HL-60 (cell line): ENCODE data around the gene TXNDC8.

Source experiments
- DNase-seq, 2 experiments: peaks; one replicate each; pipeline ENCODE4 v3.0.0-alpha.2; 2010 to 2020; ENCODE audit warnings: low read depth in 1 of 2, low spot score in 1 of 2
- H3K27ac ChIP-seq: fragments of 250-450 bp; sonication (Bioruptor Pico); replicated peaks from 2 replicates; pipeline ENCODE4 v1.5.1; 2020; ENCODE audit warnings: mild to moderate bottlenecking, moderate library complexity
- H3K27me3 ChIP-seq: fragments of 250-450 bp; sonication (Bioruptor Pico); 2 replicates; pipeline ENCODE4 v1.5.1; 2021; ENCODE audit warnings: mild to moderate bottlenecking, moderate library complexity; ENCODE audit not compliant: insufficient read depth, poor library complexity, severe bottlenecking
- H3K4me3 ChIP-seq: replicated peaks from 2 replicates; pipeline ENCODE4 v1.5.1; 2011; ENCODE audit warnings: mild to moderate bottlenecking, control low read depth, low read length; ENCODE audit not compliant: insufficient read depth
- CTCF ChIP-seq: IDR thresholded peaks from one replicate; pipeline ENCODE4 v1.5.1; 2011; ENCODE audit warnings: low read length, control low read depth, inconsistent platforms; ENCODE audit not compliant: insufficient read depth
- GABPA ChIP-seq: IDR thresholded peaks from 2 replicates; pipeline ENCODE4 v1.6.1; 2012; ENCODE audit warnings: low read depth
- POLR2AphosphoS5 ChIP-seq: IDR thresholded peaks from 2 replicates; pipeline ENCODE4 v1.6.1; 2012; ENCODE audit warnings: low read depth
- REST ChIP-seq: IDR thresholded peaks from 2 replicates; pipeline ENCODE4 v1.6.1; 2012; ENCODE audit warnings: low read depth; ENCODE audit not compliant: insufficient replicate concordance
- SPI1 ChIP-seq: IDR thresholded peaks from 2 replicates; pipeline ENCODE4 v1.6.1; 2012; ENCODE audit warnings: low read depth, mild to moderate bottlenecking, borderline replicate concordance

The TXNDC8 gene

GRCh38 chr9:110259566-110259965 lies 78.1 kb downstream of the TXNDC8 start:
- H3K4me3 ChIP-seq: no peak overlapping the region
- no peak for DNase-seq
- no peak for TF ChIP-seq SPI1
- TF ChIP-seq REST: no peak
- no peak for TF ChIP-seq GABPA
- TF ChIP-seq POLR2AphosphoS5: no peak
- no peak for TF ChIP-seq CTCF
- no peak overlapping the region for H3K27ac ChIP-seq
- no peaks in the 10 kb centered on the region for H3K27me3 ChIP-seq

GRCh38 chr9:110258690-110259091 lies 79.0 kb downstream of the TXNDC8 start:
- no peak for DNase-seq
- TF ChIP-seq CTCF: no peak
- TF ChIP-seq POLR2AphosphoS5: no peak
- TF ChIP-seq REST: no peak
- Histone ChIP-seq H3K27me3 (no peaks in the 10 kb centered on the region), H3K4me3 (no peak overlapping the region), H3K27ac (peak overlapping the region; percentile 89; the same call in 1 of the 2 replicates)

- peak overlapping the region; percentile 89 for H3K27ac ChIP-seq
- H3K4me3 ChIP-seq: peak overlapping the region; percentile 88; the same call in 1 of the 2 replicates
- TF ChIP-seq POLR2AphosphoS5 (no peak), GABPA (no peak), CTCF (no peak), SPI1 (no peak), REST (no peak)
- DNase-seq: no peak
- H3K27me3 ChIP-seq: no peaks in the 10 kb centered on the region
Observed at GRCh38 chr9:110257956-110258355, 79.7 kb downstream of the TXNDC8 start.
